ENCODE data around the gene PPARD. TPM values are rescaled to one million over a fixed set of nuclear protein-coding genes. Genes with fewer than 3 reads are reported as not detected.
"Not testable (repeated sequence)": the region's sequence is repeated elsewhere in the genome, so short reads cannot be mapped to it uniquely, and the experiment has no call there.

Gene PPARD
- polyA plus RNA-seq, 1 experiment, result 26.9 TPM

DNA sequence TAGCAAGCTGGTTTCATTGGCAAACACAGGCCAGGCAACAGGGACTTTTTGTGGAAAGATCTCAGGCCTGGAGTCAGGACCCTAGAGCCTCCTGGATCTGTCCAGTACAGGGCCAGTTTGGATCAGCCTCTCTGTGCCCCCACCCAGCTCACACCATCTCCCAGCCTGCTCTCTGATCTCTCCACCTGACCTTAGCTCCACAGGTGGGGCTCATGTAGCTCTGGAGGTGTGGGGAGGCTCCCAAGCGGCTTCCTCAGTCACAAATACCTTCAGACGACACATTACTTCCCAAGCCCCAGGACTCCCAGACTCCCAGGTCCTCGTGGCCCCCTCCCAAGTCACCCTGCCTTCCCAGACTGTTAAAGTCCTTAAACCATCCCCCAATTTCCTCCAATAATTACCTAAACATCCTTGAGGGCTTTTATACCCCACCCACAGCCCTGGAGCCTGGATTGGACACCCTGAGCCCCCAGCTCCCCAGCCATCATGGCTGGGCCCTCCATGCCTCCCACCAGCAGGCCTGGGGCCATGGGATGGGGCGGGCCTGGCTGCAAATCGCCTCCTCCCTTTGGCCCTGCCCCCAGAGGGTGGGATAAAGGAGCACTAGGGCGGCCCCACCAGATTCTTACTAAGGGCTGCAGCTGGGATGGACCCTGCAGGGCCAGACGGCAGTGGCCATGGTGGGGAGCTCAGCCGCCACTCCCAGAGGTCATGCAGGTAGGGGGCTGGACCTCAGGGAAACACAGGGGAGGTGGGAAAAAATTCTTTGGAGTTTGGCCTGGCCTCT lies 93.9 kb downstream of the PPARD start:
- CTCF ChIA-PET, result interaction anchor here (2.1 kb wide), 2 partner anchors 13 to 21 kb away, joined by 7 to 8 read pairs; no protein-coding TSS in a partner anchor
- no peaks in the 10 kb centered on the region; the same call in 1 of the 2 replicates for H3K9me3 ChIP-seq (ENCODE audit: control insufficient read depth, insufficient read depth, low read length)
- H3K27ac ChIP-seq (ENCODE audit: low read depth, low read length), result no peak overlapping the region
- TF ChIP-seq CTCF (IDR thresholded peaks at IDR 0.05; ENCODE audit: low read depth, low read length), result no peak
- DNase-seq (ENCODE audit: low read depth, low spot score), result no peak
- H3K27me3 ChIP-seq (ENCODE audit: control insufficient read depth, insufficient read depth, low read length), result no peaks in the 10 kb centered on the region
- no peak overlapping the region for H3K4me3 ChIP-seq (ENCODE audit: low read depth, low read length)
- POLR2A ChIA-PET, result interaction anchor here (1.3 to 1.9 kb wide), 2 partner anchors 8 to 17 kb away, joined by 3 to 5 read pairs; no protein-coding TSS in a partner anchor

GRCh38 chr6:35438378-35439065 lies 96.2 kb downstream of the PPARD start:
- H3K27me3 ChIP-seq (ENCODE audit: control insufficient read depth, insufficient read depth, low read length); H3K4me3 ChIP-seq (ENCODE audit: low read depth, low read length); H3K27ac ChIP-seq (ENCODE audit: low read depth, low read length); DNase-seq (ENCODE audit: low read depth, low spot score); POLR2A ChIA-PET; H3K9me3 ChIP-seq (ENCODE audit: control insufficient read depth, insufficient read depth, low read length): not testable (repeated sequence)
- CTCF ChIA-PET, result interaction anchor here (0.7 kb wide), 1 partner anchor 70 kb away, joined by 5 read pairs; no protein-coding TSS in a partner anchor

DNA sequence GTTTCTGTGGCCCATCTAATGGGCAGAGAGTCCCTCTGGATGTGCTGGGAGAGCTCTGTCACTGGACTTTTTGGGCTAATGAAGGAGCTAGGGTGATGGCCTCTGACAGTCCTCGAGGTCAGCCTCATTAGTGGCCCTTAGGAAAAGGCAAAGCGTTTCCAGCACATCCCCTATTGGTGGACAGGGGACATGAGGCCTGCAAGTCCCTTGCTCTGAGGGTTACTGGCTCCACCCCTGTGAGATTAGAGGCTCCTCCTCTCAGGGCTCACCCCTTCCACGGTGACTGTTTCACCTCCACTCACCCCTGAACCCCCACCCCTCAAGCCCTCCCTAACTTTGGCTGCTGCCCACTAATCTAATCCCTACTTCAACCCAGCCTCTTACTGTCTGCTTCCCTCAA lies 97.0 kb downstream of the PPARD start:
- no peak for TF ChIP-seq CTCF (IDR thresholded peaks at IDR 0.05; ENCODE audit: low read depth, low read length)
- Histone ChIP-seq H3K27ac (ENCODE audit: low read depth, low read length) (no peak overlapping the region), H3K27me3 (ENCODE audit: control insufficient read depth, insufficient read depth, low read length) (no peaks in the 10 kb centered on the region), H3K9me3 (ENCODE audit: control insufficient read depth, insufficient read depth, low read length) (no peaks in the 10 kb centered on the region; the same call in 1 of the 2 replicates), H3K4me3 (ENCODE audit: low read depth, low read length) (no peak overlapping the region)
- ChIA-PET CTCF (interaction anchor here (0.7 to 0.9 kb wide), 2 partner anchors 9 to 71 kb away, joined by 3 to 5 read pairs; no protein-coding TSS in a partner anchor), POLR2A (no interaction called here)
- DNase-seq (ENCODE audit: low read depth, low spot score), result no peak

DNA sequence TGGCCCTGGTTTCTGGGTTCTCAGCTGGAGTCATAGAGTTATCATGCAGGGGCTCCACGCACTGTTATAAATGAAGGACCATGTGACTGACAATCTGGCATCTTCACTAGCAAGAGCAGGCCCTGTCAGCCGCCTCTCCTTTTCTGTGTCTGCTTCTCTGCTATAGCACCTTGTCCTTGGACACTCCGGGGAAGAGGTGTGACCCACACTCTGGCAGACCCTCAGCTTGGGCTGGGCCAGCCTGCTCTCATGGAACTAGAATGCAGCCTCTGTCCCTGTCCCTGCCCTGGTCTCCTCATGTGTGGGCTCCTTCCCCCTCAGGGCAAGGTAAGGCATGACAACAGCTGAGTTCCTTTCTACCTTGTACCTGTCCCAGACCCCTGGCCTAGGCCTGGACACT lies 98.8 kb downstream of the PPARD start:
- Histone ChIP-seq H3K27me3 (ENCODE audit: control insufficient read depth, insufficient read depth, low read length) (no peaks in the 10 kb centered on the region), H3K4me3 (ENCODE audit: low read depth, low read length) (no peak overlapping the region), H3K9me3 (ENCODE audit: control insufficient read depth, insufficient read depth, low read length) (no peaks in the 10 kb centered on the region; the same call in 1 of the 2 replicates), H3K27ac (ENCODE audit: low read depth, low read length) (no peak overlapping the region)
- no peak for TF ChIP-seq CTCF (IDR thresholded peaks at IDR 0.05; ENCODE audit: low read depth, low read length)
- POLR2A ChIA-PET, result no interaction called here
- CTCF ChIA-PET, result no interaction called here
- no peak for DNase-seq (ENCODE audit: low read depth, low spot score)

DNA sequence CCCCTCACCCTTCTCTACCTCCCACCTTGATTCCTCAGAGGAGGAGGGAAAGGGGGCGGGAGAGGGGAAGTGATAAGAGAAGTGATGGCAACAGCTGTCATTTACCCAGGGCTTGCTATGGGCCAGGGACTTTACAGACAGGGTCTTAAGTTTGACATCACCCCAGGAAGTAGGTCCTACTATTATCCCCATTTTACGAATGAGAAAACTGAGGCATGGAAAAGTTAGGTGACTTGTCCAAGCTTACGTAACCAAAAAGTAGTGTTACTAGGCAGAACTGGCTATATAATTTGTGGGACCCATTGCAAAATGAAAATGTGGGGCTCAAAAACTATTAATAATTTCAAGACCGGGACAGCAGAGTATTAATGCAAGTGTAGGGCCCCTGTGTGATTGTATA lies 99.3 kb downstream of the PPARD start:
- TF ChIP-seq CTCF (IDR thresholded peaks at IDR 0.05; ENCODE audit: low read depth, low read length), result no peak
- Histone ChIP-seq H3K9me3 (ENCODE audit: control insufficient read depth, insufficient read depth, low read length) (no peaks in the 10 kb centered on the region; the same call in 1 of the 2 replicates), H3K4me3 (ENCODE audit: low read depth, low read length) (no peak overlapping the region), H3K27me3 (ENCODE audit: control insufficient read depth, insufficient read depth, low read length) (no peaks in the 10 kb centered on the region), H3K27ac (ENCODE audit: low read depth, low read length) (no peak overlapping the region)
- POLR2A ChIA-PET, result no interaction called here
- DNase-seq (ENCODE audit: low read depth, low spot score), result no peak
- CTCF ChIA-PET, result no interaction called here
